Esophagus (tissue), 2 donors: Measurements from ENCODE around the gene DUSP6. TPM values are rescaled to one million over a fixed set of nuclear protein-coding genes. Genes with fewer than 3 reads are reported as not detected.
A peak's percentile ranks its signal among the peaks of the same experiment; 100 is the strongest.

Experiments used
- H3K27ac ChIP-seq, 2 donors: one replicate each; pipeline ENCODE4 v1.5.1; 2013; ENCODE audit warnings: low read depth in 2 of 2, mild to moderate bottlenecking in 2 of 2, inconsistent platforms in 1 of 2, low read length in 1 of 2, moderate library complexity in 1 of 2
- H3K27me3 ChIP-seq, 2 donors: one replicate each; pipeline ENCODE4 v1.6.1; 2013; ENCODE audit warnings: low read length in 2 of 2, control low read depth in 1 of 2, mild to moderate bottlenecking in 1 of 2; ENCODE audit not compliant: insufficient read depth in 2 of 2, control insufficient read depth in 1 of 2
- H3K36me3 ChIP-seq, 2 donors: one replicate each; pipeline ENCODE4 v1.6.1; 2013; ENCODE audit warnings: low read length in 1 of 2; ENCODE audit not compliant: control insufficient read depth in 2 of 2, insufficient read depth in 2 of 2
- H3K4me1 ChIP-seq, 2 donors: one replicate each; pipeline ENCODE4 v1.6.1; 2013; ENCODE audit warnings: low read length in 1 of 2; ENCODE audit not compliant: control insufficient read depth in 2 of 2, insufficient read depth in 2 of 2
- H3K4me3 ChIP-seq, 2 donors: one replicate each; pipeline ENCODE4 v1.5.1; 2013; ENCODE audit warnings: low read length in 2 of 2, mild to moderate bottlenecking in 2 of 2, low read depth in 1 of 2, moderate library complexity in 1 of 2
- H3K9me3 ChIP-seq, 2 donors: one replicate each; pipeline ENCODE4 v1.6.1; 2013; ENCODE audit warnings: mild to moderate bottlenecking in 2 of 2, low read depth in 1 of 2, low read length in 1 of 2, moderate library complexity in 1 of 2; ENCODE audit not compliant: control insufficient read depth in 2 of 2, insufficient read depth in 1 of 2
- WGBS, 2 donors: extraction: QIAGEN DNeasy Blood & Tissue Kit; methylation state at CpG; one replicate each; pipeline ENCODE4 v1.1.7; 2013; 5-methylcytosine and 5-hydroxymethylcytosine counted together
- polyA plus RNA-seq, 2 donors: library from polyadenylated mRNA; stranded (reverse); fragments of 200-250 nt; gene quantifications; one replicate each; pipeline ENCODE4 v1.2.3, GENCODE V29; 2013
- donor health status: healthy with polysubstance abuse.
- donor health status: Bipolar disorder and iron deficiency.

The DUSP6 gene
- polyA plus RNA-seq, 2 donors = 3.8 to 9.2 TPM

DNA sequence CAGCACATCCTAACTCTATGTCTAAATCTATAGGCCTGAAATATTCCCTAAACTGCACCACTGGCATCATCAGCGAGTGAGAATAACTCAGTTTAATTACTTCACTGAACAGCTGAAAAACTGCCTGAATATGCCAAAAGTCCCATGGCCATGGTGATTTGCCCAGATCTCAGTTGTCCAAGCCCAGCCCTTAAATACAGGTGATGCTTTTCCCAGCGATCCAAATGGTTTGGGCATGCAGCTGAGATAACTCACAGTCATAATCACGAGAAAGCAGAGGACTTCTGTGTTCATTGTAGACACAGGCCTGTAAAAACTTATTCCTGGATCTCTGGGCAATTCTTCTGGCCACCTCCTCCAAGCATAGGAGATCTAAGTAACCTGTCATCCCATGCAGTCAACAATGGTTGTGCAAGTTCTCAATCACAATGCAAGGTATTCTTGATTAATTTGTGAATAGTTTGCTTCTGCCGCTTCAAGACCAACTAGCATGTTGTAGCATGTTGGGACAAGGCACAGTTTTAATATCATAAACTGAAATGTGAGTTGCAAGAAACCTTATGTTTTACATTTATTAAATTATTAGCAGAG is 40.5 kb downstream of the DUSP6 start:
- Histone ChIP-seq H3K27me3 (no peaks in the 10 kb centered on the region), H3K36me3 (no peaks in the 10 kb centered on the region), H3K4me1 (no peaks in the 10 kb centered on the region), H3K27ac (peak overlapping the region in 1 of 2 donors; percentile 31), H3K9me3 (no peaks in the 10 kb centered on the region), H3K4me3 (no peak overlapping the region)
- 59 to 70% methylated on average over 4 of the region's 4 CpGs for WGBS, 2 donors

DNA sequence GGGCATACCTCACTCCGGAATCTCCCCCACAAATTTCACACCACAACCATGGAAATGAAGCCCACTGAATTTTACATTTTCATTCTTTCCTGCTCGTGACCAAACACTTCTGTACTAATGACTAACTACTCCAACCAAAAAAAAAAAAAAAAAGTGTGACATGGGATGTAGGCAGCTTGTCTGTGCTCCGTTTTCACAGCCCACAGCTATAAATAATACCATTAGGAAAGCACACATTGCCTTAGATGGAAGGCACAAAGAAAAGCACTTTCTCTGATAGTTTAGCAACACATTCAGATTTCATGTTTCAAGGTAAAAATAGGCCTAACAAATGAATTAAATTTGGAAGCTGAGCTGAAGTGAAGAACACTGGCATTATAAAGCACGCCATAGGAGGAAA is 42.5 kb downstream of the DUSP6 start:
- WGBS, 2 donors = 73 to 77% methylated on average over 4 of the region's 4 CpGs
- Histone ChIP-seq H3K4me3 (no peak overlapping the region), H3K27me3 (no peaks in the 10 kb centered on the region), H3K27ac (peak overlapping the region in 1 of 2 donors; percentile 30), H3K36me3 (no peaks in the 10 kb centered on the region), H3K9me3 (no peaks in the 10 kb centered on the region), H3K4me1 (no peaks in the 10 kb centered on the region)

- no peak overlapping the region for H3K4me3 ChIP-seq
- H3K36me3 ChIP-seq = no peaks in the 10 kb centered on the region
- H3K27me3 ChIP-seq = no peaks in the 10 kb centered on the region
- WGBS, 2 donors = 82 to 88% methylated on average over 3 of the region's 3 CpGs
- H3K4me1 ChIP-seq = no peaks in the 10 kb centered on the region
- no peaks in the 10 kb centered on the region for H3K9me3 ChIP-seq
- H3K27ac ChIP-seq = peak overlapping the region in 1 of 2 donors; percentile 30
Measured at GRCh38 chr12:89309440-89309802, 42.9 kb downstream of the DUSP6 start.

- Histone ChIP-seq H3K27ac (no peak overlapping the region), H3K27me3 (no peaks in the 10 kb centered on the region), H3K4me3 (no peak overlapping the region), H3K36me3 (no peaks in the 10 kb centered on the region), H3K9me3 (no peaks in the 10 kb centered on the region), H3K4me1 (no peaks in the 10 kb centered on the region)
- WGBS, 2 donors = 86 to 91% methylated on average over 9 of the region's 9 CpGs
Measured at GRCh38 chr12:89307474-89308253, 44.6 kb downstream of the DUSP6 start.

GRCh38 chr12:89306827-89307473 is 45.4 kb downstream of the DUSP6 start:
- H3K4me3 ChIP-seq = no peak overlapping the region
- no peaks in the 10 kb centered on the region for H3K4me1 ChIP-seq
- H3K27ac ChIP-seq = no peak overlapping the region
- H3K36me3 ChIP-seq = no peaks in the 10 kb centered on the region
- no peaks in the 10 kb centered on the region for H3K27me3 ChIP-seq
- H3K9me3 ChIP-seq = no peaks in the 10 kb centered on the region
- WGBS, 2 donors = 73 to 75% methylated on average over 5 of the region's 5 CpGs

GRCh38 chr12:89305373-89305772 is 46.9 kb downstream of the DUSP6 start:
- Histone ChIP-seq H3K36me3 (no peaks in the 10 kb centered on the region), H3K4me1 (no peaks in the 10 kb centered on the region), H3K27ac (no peak overlapping the region), H3K9me3 (no peaks in the 10 kb centered on the region), H3K4me3 (no peak overlapping the region), H3K27me3 (no peaks in the 10 kb centered on the region)
- 52 to 59% methylated on average over 1 of the region's 1 CpG for WGBS, 2 donors

DNA sequence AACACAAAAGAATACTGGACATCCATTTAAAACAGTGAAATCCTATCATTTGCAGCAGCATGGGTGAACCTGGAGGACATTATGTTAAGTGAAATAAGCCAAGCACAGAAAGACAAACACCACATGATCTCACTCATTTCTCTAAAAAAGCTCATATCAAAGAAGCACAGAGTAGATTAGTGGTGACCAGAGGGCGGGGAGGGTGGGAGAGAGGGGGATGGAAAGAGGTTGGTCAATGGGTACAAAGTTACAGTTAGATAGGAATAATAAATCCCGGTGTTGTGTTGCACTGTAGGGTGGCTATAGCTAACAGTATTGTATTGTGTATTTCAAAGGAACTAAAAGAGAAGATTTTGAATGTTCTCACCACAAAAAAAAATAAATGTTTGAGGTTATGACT is 52.4 kb downstream of the DUSP6 start:
- H3K27me3 ChIP-seq = no peaks in the 10 kb centered on the region
- no peaks in the 10 kb centered on the region for H3K9me3 ChIP-seq
- H3K4me3 ChIP-seq = no peak overlapping the region
- H3K36me3 ChIP-seq = no peaks in the 10 kb centered on the region
- H3K27ac ChIP-seq = no peak overlapping the region
- 66 to 68% methylated on average over 2 of the region's 2 CpGs for WGBS, 2 donors
- no peaks in the 10 kb centered on the region for H3K4me1 ChIP-seq

DNA sequence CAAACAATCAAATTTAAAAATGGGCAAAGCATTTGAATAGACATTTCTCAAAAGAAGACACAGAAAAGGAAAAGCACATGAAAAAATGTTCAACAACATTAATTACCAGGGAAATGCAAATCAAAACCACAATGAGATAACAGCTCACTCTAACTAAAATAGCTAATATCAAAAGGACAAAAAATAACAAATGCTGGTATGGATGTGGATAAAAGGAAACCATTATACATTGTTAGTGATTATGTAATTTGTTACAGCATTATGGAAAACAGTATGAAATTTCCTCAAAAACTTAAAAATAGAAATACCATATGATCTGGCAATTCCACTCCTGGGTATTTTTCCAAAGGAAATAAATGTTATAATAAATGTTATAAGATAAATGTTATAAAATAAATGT is 52.9 kb downstream of the DUSP6 start:
- Histone ChIP-seq H3K36me3 (no peaks in the 10 kb centered on the region), H3K9me3 (no peaks in the 10 kb centered on the region), H3K4me3 (no peak overlapping the region), H3K27me3 (no peaks in the 10 kb centered on the region), H3K4me1 (no peaks in the 10 kb centered on the region), H3K27ac (no peak overlapping the region)
